ENCODE data around the gene RTN4R. TPM values are rescaled to one million over a fixed set of nuclear protein-coding genes. Genes with fewer than 3 reads are reported as not detected.
A peak's percentile ranks its signal among the peaks of the same experiment; 100 is the strongest.

The RTN4R gene
- total and polyA plus RNA-seq, 8 donors = 3.7 to 10.9 (median 6.8) TPM

DNA sequence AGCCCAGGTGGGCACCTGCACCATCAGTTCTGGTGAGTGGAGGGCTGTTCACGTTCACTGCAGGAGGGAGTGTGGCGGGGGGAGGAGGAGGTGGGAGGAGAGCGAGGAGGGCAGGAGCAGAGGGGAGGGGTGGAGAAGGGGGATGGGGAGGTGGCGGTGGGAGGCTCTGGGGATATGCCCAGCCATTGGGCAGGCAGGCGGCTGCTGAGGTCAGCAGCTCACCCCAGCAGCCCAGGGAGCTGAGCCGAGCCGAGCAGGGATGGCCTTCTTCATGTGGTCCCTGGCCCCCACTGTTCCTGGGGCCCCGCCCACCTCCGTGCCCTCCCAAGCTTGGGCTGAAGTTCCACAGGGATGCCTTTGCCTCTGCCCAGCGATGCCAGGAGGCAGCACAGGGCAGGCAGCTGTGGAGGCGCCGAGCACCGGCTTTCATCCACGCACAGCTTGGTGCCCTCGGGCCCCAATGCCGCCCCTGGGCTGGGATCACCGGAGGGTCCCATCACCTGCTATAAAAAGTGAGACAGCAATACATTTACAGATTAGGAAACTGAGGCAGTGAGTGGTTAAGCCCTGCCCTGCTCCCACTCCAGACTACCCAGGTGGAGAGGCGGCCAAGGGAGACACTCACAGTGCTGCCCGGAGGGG, 21.6 kb downstream of the RTN4R start:
- ATAC-seq = no peak
- TF ChIP-seq CTCF (IDR thresholded peaks at IDR 0.05) = no peak
- Histone ChIP-seq H3K27me3 (no peaks in the 10 kb centered on the region), H3K36me3 (peaks cover 0 to 12% of the 10 kb centered on the region in 2 donors), H3K4me3 (no peak overlapping the region), H3K4me1 (peaks cover 17 to 29% of the 10 kb centered on the region in 2 donors), H3K27ac (no peak overlapping the region), H3K9me3 (no peaks in the 10 kb centered on the region)
- intact Hi-C loops (cut with DNase I) = no loop called here
- no peak for DNase-seq

DNA sequence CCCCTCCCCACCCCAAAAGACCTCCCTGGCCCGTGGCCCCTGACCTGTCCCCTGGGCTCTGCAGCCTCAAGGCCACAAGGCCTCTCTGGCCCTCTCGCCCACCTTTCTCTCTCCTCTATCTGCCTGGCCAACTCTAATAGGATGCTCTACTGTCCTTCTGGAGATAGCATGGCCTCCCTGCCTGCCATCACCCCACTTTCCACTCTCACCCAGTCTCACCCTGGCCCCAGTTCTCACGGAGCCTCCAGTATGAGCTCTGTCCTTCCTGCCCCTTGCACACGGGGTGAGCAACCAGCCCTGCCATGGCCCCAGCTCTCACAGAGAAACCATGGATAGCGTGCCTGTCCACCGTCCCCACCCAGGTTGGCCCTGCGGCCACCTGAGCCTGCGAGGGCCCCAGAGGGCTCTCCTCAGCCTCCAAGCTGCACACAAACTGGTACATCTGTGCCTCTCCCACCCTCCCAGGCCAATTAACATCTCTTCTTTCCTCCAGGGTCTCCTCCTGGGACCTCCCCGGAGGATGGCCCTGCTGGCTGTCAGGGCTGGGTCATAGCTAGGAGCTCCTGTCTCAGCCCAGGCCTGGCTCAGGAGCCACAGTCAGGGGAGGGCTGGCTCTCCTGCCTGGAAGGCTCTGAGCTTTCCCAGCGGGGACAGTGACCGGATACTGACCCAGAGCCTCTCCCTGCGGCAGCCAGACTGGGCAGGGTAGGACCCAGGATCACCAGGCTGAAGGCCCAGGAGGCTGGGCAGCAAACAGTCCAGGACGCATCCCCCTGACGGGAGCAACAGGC, 22.3 kb downstream of the RTN4R start:
- Histone ChIP-seq H3K4me1 (peaks cover 17 to 30% of the 10 kb centered on the region in 2 donors), H3K27me3 (no peaks in the 10 kb centered on the region), H3K36me3 (peaks cover 0 to 12% of the 10 kb centered on the region in 2 donors), H3K27ac (peak overlapping the region in 1 of 2 donors; percentile 18), H3K9me3 (no peaks in the 10 kb centered on the region), H3K4me3 (no peak overlapping the region)
- ATAC-seq (no peak), DNase-seq (no peak)
- intact Hi-C loops (cut with DNase I) = no loop called here
- no peak for TF ChIP-seq CTCF (IDR thresholded peaks at IDR 0.05)

GRCh38 chr22:20244691-20245576, 23.2 kb downstream of the RTN4R start:
- no peak for DNase-seq
- peaks cover 0 to 12% of the 10 kb centered on the region in 2 donors for H3K36me3 ChIP-seq
- no peaks in the 10 kb centered on the region for H3K9me3 ChIP-seq
- no peak for TF ChIP-seq CTCF (IDR thresholded peaks at IDR 0.05)
- intact Hi-C loops (cut with DNase I) = no loop called here
- H3K4me1 ChIP-seq = peaks cover 17 to 38% of the 10 kb centered on the region in 2 donors
- H3K4me3 ChIP-seq = no peak overlapping the region
- peak overlapping the region in 1 of 2 donors; percentile 18 for H3K27ac ChIP-seq
- no peak for ATAC-seq
- no peaks in the 10 kb centered on the region for H3K27me3 ChIP-seq

- no peak for TF ChIP-seq CTCF (IDR thresholded peaks at IDR 0.05)
Measured at GRCh38 chr22:20244250-20244648, 23.9 kb downstream of the RTN4R start.

More at GRCh38 chr22:20244250-20244648, 23.9 kb downstream of the RTN4R start:
- no peak for ATAC-seq
- no peak for DNase-seq
- Histone ChIP-seq H3K4me1 (peaks cover 20 to 42% of the 10 kb centered on the region in 2 donors), H3K27me3 (no peaks in the 10 kb centered on the region), H3K36me3 (peaks cover 0 to 12% of the 10 kb centered on the region in 2 donors), H3K9me3 (no peaks in the 10 kb centered on the region), H3K4me3 (no peak overlapping the region), H3K27ac (peak overlapping the region in 1 of 2 donors; percentile 5)
- intact Hi-C loops (cut with DNase I) = no loop called here

Measured in left lung (tissue), 10 donors.